Activated CD4-positive, alpha-beta T cell treated with anti-CD3 and anti-CD28 coated beads, Interleukin-2, amount 50 U/mL, for 24 hours (primary cell): ENCODE data around the gene XRRA1.

ENCODE experiments used
- DNase-seq, 2 donors: peaks; one replicate each; pipeline ENCODE4 v3.0.0-alpha.2; 2020; ENCODE audit warnings: low read depth in 1 of 2, low spot score in 1 of 2

Gene XRRA1

GRCh38 chr11:74952752-74953151 lies 3.9 kb upstream of the XRRA1 start:
- DNase-seq = no peak

GRCh38 chr11:74951226-74951625 lies 2.3 kb upstream of the XRRA1 start:
- DNase-seq = no peak

GRCh38 chr11:74950374-74950969 lies 1.6 kb upstream of the XRRA1 start:
- no peak for DNase-seq

GRCh38 chr11:74949753-74950137 lies 854 bp upstream of the XRRA1 start:
- DNase-seq = no peak

- no peak for DNase-seq
Measured at GRCh38 chr11:74948546-74948897, 369 bp downstream of the XRRA1 start.

- no peak for DNase-seq
Measured at GRCh38 chr11:74942073-74942759, 6.7 kb downstream of the XRRA1 start.

GRCh38 chr11:74941492-74941891 lies 7.4 kb downstream of the XRRA1 start:
- no peak for DNase-seq

GRCh38 chr11:74937696-74938475 lies 11.0 kb downstream of the XRRA1 start:
- no peak for DNase-seq

- DNase-seq = no peak
Measured at GRCh38 chr11:74936976-74937375, 11.9 kb downstream of the XRRA1 start.

GRCh38 chr11:74936087-74936486 lies 12.8 kb downstream of the XRRA1 start:
- DNase-seq = no peak

GRCh38 chr11:74935285-74935684 lies 13.6 kb downstream of the XRRA1 start:
- DNase-seq = no peak

- DNase-seq = no peak
Measured at GRCh38 chr11:74933765-74934164, 15.1 kb downstream of the XRRA1 start.

GRCh38 chr11:74932797-74933196 lies 16.1 kb downstream of the XRRA1 start:
- DNase-seq = no peak

- no peak for DNase-seq
Measured at GRCh38 chr11:74932169-74932568, 16.7 kb downstream of the XRRA1 start.

- DNase-seq = peak; percentile 14 to 64
Measured at GRCh38 chr11:74929431-74930363, 19.2 kb downstream of the XRRA1 start.

GRCh38 chr11:74927496-74927895 lies 21.4 kb downstream of the XRRA1 start:
- no peak for DNase-seq

GRCh38 chr11:74926304-74927030 lies 22.4 kb downstream of the XRRA1 start:
- DNase-seq = no peak

- DNase-seq = no peak
Measured at GRCh38 chr11:74925281-74925680, 23.6 kb downstream of the XRRA1 start.

GRCh38 chr11:74923125-74923524 lies 25.8 kb downstream of the XRRA1 start:
- no peak for DNase-seq

GRCh38 chr11:74909812-74910211 lies 39.1 kb downstream of the XRRA1 start:
- DNase-seq = no peak

- no peak for DNase-seq
Measured at GRCh38 chr11:74909385-74909784, 39.5 kb downstream of the XRRA1 start.
